K562 (cell line): Measurements from ENCODE around the gene CLCA2.

Experiments used
- FOXK2 ChIP-seq, 2 experiments: fragments of 450-650 bp; IDR thresholded peaks in 1 of 2; conservative IDR thresholded peaks in 1 of 2; 2 replicates each; pipeline ENCODE4 v1.6.1; 2016; ENCODE audit warnings: low read depth in 2 of 2, mild to moderate bottlenecking in 1 of 2
- POLR2AphosphoS5 ChIP-seq: IDR thresholded peaks from 2 replicates; pipeline ENCODE4 v1.6.1; 2011; ENCODE audit warnings: mild to moderate bottlenecking, low read depth, low read length, moderate library complexity; ENCODE audit not compliant: control insufficient read depth, insufficient read depth

DNA sequence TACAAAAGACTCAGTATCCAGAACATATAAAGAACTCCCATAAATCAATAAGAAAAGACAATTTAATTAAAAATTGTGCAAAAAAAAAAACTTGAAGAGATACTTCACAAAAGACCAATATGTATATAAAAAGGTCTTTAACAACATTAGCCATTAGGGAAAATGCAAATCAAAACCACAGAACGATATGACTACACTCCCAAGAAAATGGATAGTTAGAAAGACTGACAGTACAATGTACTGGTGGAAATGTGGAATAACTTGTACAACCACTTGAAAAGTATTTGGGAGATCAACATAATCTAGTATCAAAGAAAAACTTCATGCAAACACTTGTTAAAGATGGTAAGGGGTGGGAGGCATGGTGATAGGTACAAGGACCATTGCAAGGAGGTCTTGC lies 40.8 kb downstream of the CLCA2 start:
- TF ChIP-seq FOXK2 (conservative IDR thresholded peaks at IDR 0.05 in 1 of 2, IDR thresholded peaks at IDR 0.05 in 1 of 2; ENCODE audit: low read depth in 2 of 2) (no peak), POLR2AphosphoS5 (no peak)
